ENCODE results near the gene TFF3.
"Not testable (repeated sequence)": the region's sequence is repeated elsewhere in the genome, so short reads cannot be mapped to it uniquely, and the experiment has no call there.

The TFF3 gene

GRCh38 chr21:42296501-42296900 is 18.7 kb downstream of the TFF3 start:
- H3K9ac ChIP-seq (ENCODE audit: insufficient read length, low read depth), result no peak overlapping the region
- H3K4me1 ChIP-seq (ENCODE audit: insufficient read depth, insufficient read length), result peaks cover 9% of the 10 kb centered on the region
- no peak for TF ChIP-seq YY1 (IDR thresholded peaks at IDR 0.05; ENCODE audit: insufficient read depth, insufficient read length)
- no peak for TF ChIP-seq SUZ12 (IDR thresholded peaks at IDR 0.05; ENCODE audit: extremely low read depth, insufficient read depth, insufficient read length)
- no peak for TF ChIP-seq ZNF274 (IDR thresholded peaks at IDR 0.05; ENCODE audit: low read depth, low read length)
- no peaks in the 10 kb centered on the region for H3K27me3 ChIP-seq (ENCODE audit: insufficient read depth, insufficient read length)
- H3K9me3 ChIP-seq (ENCODE audit: insufficient read depth, low read length), result no peaks in the 10 kb centered on the region
- no peak overlapping the region for H3K4me3 ChIP-seq (ENCODE audit: insufficient read length, low read depth)
- no peaks in the 10 kb centered on the region for H3K36me3 ChIP-seq (ENCODE audit: insufficient read depth, insufficient read length, low read length)
- DNase-seq (ENCODE audit: low read depth, low spot score), result no peak

- TF ChIP-seq SUZ12 (IDR thresholded peaks at IDR 0.05; ENCODE audit: extremely low read depth, insufficient read depth, insufficient read length), result no peak
- TF ChIP-seq YY1 (IDR thresholded peaks at IDR 0.05; ENCODE audit: insufficient read depth, insufficient read length), result no peak
- no peak for TF ChIP-seq ZNF274 (IDR thresholded peaks at IDR 0.05; ENCODE audit: low read depth, low read length)
- no peaks in the 10 kb centered on the region for H3K9me3 ChIP-seq (ENCODE audit: insufficient read depth, low read length)
- peaks cover 12% of the 10 kb centered on the region for H3K4me1 ChIP-seq (ENCODE audit: insufficient read depth, insufficient read length)
Measured at GRCh38 chr21:42295845-42296244, 19.4 kb downstream of the TFF3 start.

GRCh38 chr21:42294273-42294880 is 20.8 kb downstream of the TFF3 start:
- Histone ChIP-seq H3K9ac (ENCODE audit: insufficient read length, low read depth) (no peak overlapping the region), H3K36me3 (ENCODE audit: insufficient read depth, insufficient read length, low read length) (no peaks in the 10 kb centered on the region), H3K9me3 (ENCODE audit: insufficient read depth, low read length) (no peaks in the 10 kb centered on the region), H3K4me3 (ENCODE audit: insufficient read length, low read depth) (no peak overlapping the region), H3K4me1 (ENCODE audit: insufficient read depth, insufficient read length) (peaks cover 8% of the 10 kb centered on the region), H3K27me3 (ENCODE audit: insufficient read depth, insufficient read length) (no peaks in the 10 kb centered on the region)
- no peak for TF ChIP-seq YY1 (IDR thresholded peaks at IDR 0.05; ENCODE audit: insufficient read depth, insufficient read length)
- TF ChIP-seq SUZ12 (IDR thresholded peaks at IDR 0.05; ENCODE audit: extremely low read depth, insufficient read depth, insufficient read length), result no peak
- no peak for TF ChIP-seq ZNF274 (IDR thresholded peaks at IDR 0.05; ENCODE audit: low read depth, low read length)
- no peak for DNase-seq (ENCODE audit: low read depth, low spot score)

More at GRCh38 chr21:42295845-42296244, 19.4 kb downstream of the TFF3 start:
- H3K36me3 ChIP-seq (ENCODE audit: insufficient read depth, insufficient read length, low read length), result no peaks in the 10 kb centered on the region
- no peaks in the 10 kb centered on the region for H3K27me3 ChIP-seq (ENCODE audit: insufficient read depth, insufficient read length)
- H3K4me3 ChIP-seq (ENCODE audit: insufficient read length, low read depth), result no peak overlapping the region
- no peak overlapping the region for H3K9ac ChIP-seq (ENCODE audit: insufficient read length, low read depth)
- no peak for DNase-seq (ENCODE audit: low read depth, low spot score)

DNA sequence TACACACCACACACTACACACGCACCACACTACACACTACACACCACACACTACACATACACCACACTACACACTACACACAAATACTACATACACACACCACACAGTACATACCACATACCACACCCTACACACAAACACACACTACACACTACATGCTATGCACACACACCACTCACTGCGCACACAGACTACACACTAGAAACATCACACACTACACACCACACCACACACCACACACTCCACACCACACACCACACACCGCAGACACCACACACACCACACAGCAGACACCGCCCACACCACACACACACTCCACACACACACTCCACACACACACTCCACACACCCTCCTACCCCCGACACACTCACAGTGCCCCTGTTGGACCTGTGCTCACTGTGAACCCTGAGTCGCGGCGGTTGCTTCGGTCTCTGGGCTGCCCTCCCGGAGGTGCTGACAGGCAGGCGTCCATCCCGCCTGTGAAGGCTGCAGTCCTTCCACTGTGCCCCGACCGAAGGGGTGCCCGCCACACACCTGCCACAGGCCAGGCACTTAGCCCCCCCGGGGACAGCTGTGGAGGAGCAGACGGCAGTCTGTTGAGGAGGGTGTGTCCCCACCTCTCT is 21.4 kb downstream of the TFF3 start:
- no peak for DNase-seq (ENCODE audit: low read depth, low spot score)
- H3K36me3 ChIP-seq (ENCODE audit: insufficient read depth, insufficient read length, low read length), result no peaks in the 10 kb centered on the region

DNA sequence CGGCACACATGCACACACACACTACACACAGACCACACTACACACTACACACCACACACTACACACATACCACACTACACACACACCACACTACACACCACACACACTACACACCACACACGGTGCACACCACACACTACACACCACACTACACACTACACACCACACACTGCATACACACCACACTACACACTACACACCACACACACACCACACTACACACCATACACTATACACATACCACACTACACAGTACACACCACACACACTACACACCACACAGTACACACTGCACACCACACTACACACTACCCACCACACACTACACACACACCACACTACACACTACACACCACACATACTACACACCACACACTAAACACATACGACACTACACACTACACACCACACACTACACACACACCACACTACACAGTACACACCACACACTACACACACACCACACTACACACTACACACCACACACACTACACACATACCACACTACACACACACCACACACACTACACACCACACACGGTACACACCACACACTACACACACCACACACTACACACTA is 22.6 kb downstream of the TFF3 start:
- not testable (repeated sequence) for H3K27me3 ChIP-seq (ENCODE audit: insufficient read depth, insufficient read length); H3K9ac ChIP-seq (ENCODE audit: insufficient read length, low read depth); DNase-seq (ENCODE audit: low read depth, low spot score); H3K9me3 ChIP-seq (ENCODE audit: insufficient read depth, low read length); H3K4me3 ChIP-seq (ENCODE audit: insufficient read length, low read depth); H3K4me1 ChIP-seq (ENCODE audit: insufficient read depth, insufficient read length); H3K36me3 ChIP-seq (ENCODE audit: insufficient read depth, insufficient read length, low read length)

More for the DNA sequence above, 21.4 kb downstream of the TFF3 start:
- Histone ChIP-seq H3K27me3 (ENCODE audit: insufficient read depth, insufficient read length) (no peaks in the 10 kb centered on the region), H3K9ac (ENCODE audit: insufficient read length, low read depth) (no peak overlapping the region), H3K4me3 (ENCODE audit: insufficient read length, low read depth) (no peak overlapping the region), H3K4me1 (ENCODE audit: insufficient read depth, insufficient read length) (peaks cover 8% of the 10 kb centered on the region), H3K9me3 (ENCODE audit: insufficient read depth, low read length) (peaks cover 6% of the 10 kb centered on the region; the same call in 1 of the 2 replicates)
- TF ChIP-seq SUZ12 (IDR thresholded peaks at IDR 0.05; ENCODE audit: extremely low read depth, insufficient read depth, insufficient read length) (no peak), ZNF274 (IDR thresholded peaks at IDR 0.05; ENCODE audit: low read depth, low read length) (no peak), YY1 (IDR thresholded peaks at IDR 0.05; ENCODE audit: insufficient read depth, insufficient read length) (no peak)

DNA sequence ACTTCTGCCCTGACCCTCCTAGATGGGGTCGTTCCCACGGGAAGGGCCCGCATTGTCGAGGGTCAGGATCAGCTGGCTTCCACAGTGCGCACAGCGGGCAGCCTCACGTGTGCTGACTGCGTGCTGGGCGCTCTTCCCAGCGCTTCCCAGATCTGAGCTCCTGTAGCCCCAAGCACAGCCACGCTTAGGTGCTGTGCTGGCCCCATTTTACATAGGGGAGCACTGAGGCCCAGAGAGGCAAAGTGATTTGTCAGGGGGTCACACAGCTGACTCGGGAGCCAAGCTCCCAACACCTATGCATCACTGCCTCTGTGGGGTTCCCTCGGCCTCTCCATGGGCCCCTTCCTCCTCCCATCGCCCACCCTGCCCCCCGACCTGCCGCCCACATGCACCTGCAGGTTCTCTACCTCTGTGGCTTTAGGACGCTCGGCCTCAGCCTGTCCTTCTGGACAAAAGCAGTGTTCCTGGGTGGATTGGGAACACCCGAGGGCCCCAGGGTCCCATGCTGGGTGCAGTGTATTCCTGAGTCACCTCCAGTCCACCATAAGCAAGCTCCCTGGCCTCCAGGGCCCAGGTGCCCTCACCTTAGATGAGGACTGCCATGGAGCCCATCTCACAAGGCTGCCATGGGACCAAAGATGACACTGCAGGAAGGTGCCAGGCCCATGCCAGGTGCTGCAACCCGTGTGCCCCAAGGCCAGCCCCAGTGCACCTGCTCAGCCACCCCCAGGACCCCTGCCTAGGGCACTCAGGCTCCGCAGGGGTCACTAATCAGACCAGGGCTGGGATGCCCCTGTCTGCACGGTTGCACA is 23.3 kb downstream of the TFF3 start:
- TF ChIP-seq SUZ12 (IDR thresholded peaks at IDR 0.05; ENCODE audit: extremely low read depth, insufficient read depth, insufficient read length) (no peak), YY1 (IDR thresholded peaks at IDR 0.05; ENCODE audit: insufficient read depth, insufficient read length) (no peak), ZNF274 (IDR thresholded peaks at IDR 0.05; ENCODE audit: low read depth, low read length) (no peak)
- Histone ChIP-seq H3K9me3 (ENCODE audit: insufficient read depth, low read length) (peaks cover 6% of the 10 kb centered on the region; the same call in 1 of the 2 replicates), H3K27me3 (ENCODE audit: insufficient read depth, insufficient read length) (no peaks in the 10 kb centered on the region), H3K9ac (ENCODE audit: insufficient read length, low read depth) (no peak overlapping the region), H3K4me3 (ENCODE audit: insufficient read length, low read depth) (no peak overlapping the region), H3K36me3 (ENCODE audit: insufficient read depth, insufficient read length, low read length) (no peaks in the 10 kb centered on the region), H3K4me1 (ENCODE audit: insufficient read depth, insufficient read length) (peaks cover 4% of the 10 kb centered on the region)
- no peak for DNase-seq (ENCODE audit: low read depth, low spot score)

Measured in NT2/D1 (cell line).